Ascending aorta (tissue), 2 donors: ENCODE measurements around the gene TOR1A. TPM values are rescaled to one million over a fixed set of nuclear protein-coding genes. Genes with fewer than 3 reads are reported as not detected.
A peak's percentile ranks its signal among the peaks of the same experiment; 100 is the strongest.

Experiments
- DNase-seq, 2 donors: peaks; one replicate each; pipeline ENCODE4 v3.0.0-alpha.2; 2019; ENCODE audit warnings: low spot score in 2 of 2
- H3K27ac ChIP-seq, 2 donors: fragments of 200-600 bp; sonication (generic); one replicate each; pipeline ENCODE4 v1.5.1; 2016 to 2017; ENCODE audit warnings: mild to moderate bottlenecking in 1 of 2
- H3K27me3 ChIP-seq: fragments of 200-600 bp; sonication (generic); one replicate; pipeline ENCODE4 v1.5.1; 2017
- H3K36me3 ChIP-seq, 2 donors: fragments of 200-600 bp; sonication (generic); one replicate each; pipeline ENCODE4 v1.5.1; 2016
- H3K4me1 ChIP-seq, 2 donors: fragments of 200-600 bp; sonication (generic); one replicate each; pipeline ENCODE4 v1.5.1; 2016 to 2017; ENCODE audit warnings: mild to moderate bottlenecking in 1 of 2
- H3K4me3 ChIP-seq, 2 donors: fragments of 200-600 bp; sonication (generic); one replicate each; pipeline ENCODE4 v1.5.1; 2016 to 2017; ENCODE audit warnings: mild to moderate bottlenecking in 1 of 2
- H3K9me3 ChIP-seq, 2 donors: fragments of 200-600 bp; sonication (generic); one replicate each; pipeline ENCODE4 v1.5.1; 2016
- CTCF ChIP-seq, 3 experiments: fragments of 200-600 bp in 2 of 3; fragments of 450-650 bp in 1 of 3; sonication (generic) in 2 of 3; IDR thresholded peaks; one replicate each; pipeline ENCODE4 v1.5.1; 2016 to 2019; ENCODE audit warnings: antibody characterized with exemption in 3 of 3, mild to moderate bottlenecking in 1 of 3, moderate library complexity in 1 of 3
- intact Hi-C: fragments of 100-400 bp; cut with DNase I; formaldehyde crosslinking; loops from one replicate; pipeline ENCODE4 v1.15.1; 2023
- total RNA-seq: library from RNA; depleted of rRNA; stranded (reverse); fragments of >200 nt; gene quantifications from one replicate; pipeline ENCODE4 v1.1.0, GENCODE V29; 2016

TOR1A gene
- total RNA-seq, 1 donor from 2014 or later: 67.7 TPM

- intact Hi-C loops: no loop called here
- TF ChIP-seq CTCF (IDR thresholded peaks at IDR 0.05): no peak
- Histone ChIP-seq H3K4me3 (no peak overlapping the region), H3K27ac (no peak overlapping the region), H3K27me3 (no peaks in the 10 kb centered on the region), H3K9me3 (no peaks in the 10 kb centered on the region), H3K36me3 (no peaks in the 10 kb centered on the region), H3K4me1 (peaks cover 0 to 11% of the 10 kb centered on the region in 2 donors)
- no peak for DNase-seq
Observed at GRCh38 chr9:129774791-129775447, 49.0 kb downstream of the TOR1A start.

- H3K36me3 ChIP-seq: no peaks in the 10 kb centered on the region
- H3K9me3 ChIP-seq: no peaks in the 10 kb centered on the region
- H3K27me3 ChIP-seq: no peaks in the 10 kb centered on the region
- intact Hi-C loops: no loop called here
- H3K4me1 ChIP-seq: peaks cover 0 to 11% of the 10 kb centered on the region in 2 donors
- no peak overlapping the region for H3K27ac ChIP-seq
- DNase-seq: peak; percentile 36 to 72
- no peak overlapping the region for H3K4me3 ChIP-seq
- TF ChIP-seq CTCF (IDR thresholded peaks at IDR 0.05): no peak
Observed at GRCh38 chr9:129773262-129774048, 50.5 kb downstream of the TOR1A start.

GRCh38 chr9:129770741-129771140 is 53.2 kb downstream of the TOR1A start:
- no peak for TF ChIP-seq CTCF (IDR thresholded peaks at IDR 0.05)
- H3K4me3 ChIP-seq: no peak overlapping the region
- intact Hi-C loops: no loop called here
- H3K9me3 ChIP-seq: no peaks in the 10 kb centered on the region
- H3K27me3 ChIP-seq: no peaks in the 10 kb centered on the region
- no peak overlapping the region for H3K27ac ChIP-seq
- no peaks in the 10 kb centered on the region for H3K4me1 ChIP-seq
- H3K36me3 ChIP-seq: no peaks in the 10 kb centered on the region
- DNase-seq: no peak

- Histone ChIP-seq H3K4me3 (no peak overlapping the region), H3K27me3 (no peaks in the 10 kb centered on the region), H3K4me1 (no peaks in the 10 kb centered on the region), H3K27ac (no peak overlapping the region), H3K9me3 (no peaks in the 10 kb centered on the region), H3K36me3 (no peaks in the 10 kb centered on the region)
- DNase-seq: no peak
- intact Hi-C loops: no loop called here
- TF ChIP-seq CTCF (IDR thresholded peaks at IDR 0.05): no peak
Observed at GRCh38 chr9:129769669-129770068, 54.3 kb downstream of the TOR1A start.

- no peak overlapping the region for H3K4me3 ChIP-seq
- H3K27me3 ChIP-seq: no peaks in the 10 kb centered on the region
- H3K4me1 ChIP-seq: no peaks in the 10 kb centered on the region
- intact Hi-C loops: no loop called here
- H3K9me3 ChIP-seq: no peaks in the 10 kb centered on the region
- TF ChIP-seq CTCF (IDR thresholded peaks at IDR 0.05): no peak
- DNase-seq: no peak
- H3K36me3 ChIP-seq: no peaks in the 10 kb centered on the region
- no peak overlapping the region for H3K27ac ChIP-seq
Observed at GRCh38 chr9:129768486-129768885, 55.5 kb downstream of the TOR1A start.
